HG03045 (cell line): Measurements from ENCODE around the gene DEUP1.

Experiments
- ATAC-seq: cut with Tn5 transposase; IDR thresholded peaks from one replicate; pipeline ENCODE4 v1.9.1; 2021; ENCODE audit warnings: mild to moderate bottlenecking, moderate library complexity; ENCODE audit not compliant: unreplicated experiment

DEUP1 gene

GRCh38 chr11:93477684-93478234, 147.2 kb downstream of the DEUP1 start:
- no peak for ATAC-seq

- no peak for ATAC-seq
Observed at GRCh38 chr11:93478841-93479240, 148.3 kb downstream of the DEUP1 start.

- no peak for ATAC-seq
Observed at GRCh38 chr11:93480256-93480655, 149.7 kb downstream of the DEUP1 start.

GRCh38 chr11:93480756-93481155, 150.2 kb downstream of the DEUP1 start:
- no peak for ATAC-seq

GRCh38 chr11:93481279-93481678, 150.7 kb downstream of the DEUP1 start:
- no peak for ATAC-seq

GRCh38 chr11:93481696-93482095, 151.2 kb downstream of the DEUP1 start:
- no peak for ATAC-seq

- no peak for ATAC-seq
Observed at GRCh38 chr11:93482556-93482955, 152.0 kb downstream of the DEUP1 start.

GRCh38 chr11:93484716-93485115, 154.2 kb downstream of the DEUP1 start:
- no peak for ATAC-seq

GRCh38 chr11:93485983-93486382, 155.4 kb downstream of the DEUP1 start:
- no peak for ATAC-seq

- ATAC-seq = no peak
Observed at GRCh38 chr11:93487032-93487483, 156.5 kb downstream of the DEUP1 start.
